B cell (primary cell): ENCODE measurements around the gene CISD2. TPM values are rescaled to one million over a fixed set of nuclear protein-coding genes. Genes with fewer than 3 reads are reported as not detected.
"Not testable (repeated sequence)": the region's sequence is repeated elsewhere in the genome, so short reads cannot be mapped to it uniquely, and the experiment has no call there.

Source experiments
- ATAC-seq: fragments of 200-7000 bp; cut with Tn5 transposase; one replicate; pipeline ENCODE4 v1.10.0; 2021; ENCODE audit warnings: low read depth, mild to moderate bottlenecking, moderate number of reproducible peaks, moderate library complexity
- CTCF ChIA-PET: fragments of 350-600 bp; sonication (Branson Sonifier 250); formaldehyde crosslinking; loops from one replicate; lab custom pipeline; 2021; ENCODE audit warnings: antibody characterized with exemption, inconsistent platforms; lab: Charles Lee
- POLR2A ChIA-PET: fragments of 350-600 bp; sonication (Branson Sonifier 250); formaldehyde crosslinking; loops from one replicate; lab custom pipeline; 2021; ENCODE audit warnings: antibody characterized with exemption; lab: Charles Lee
- DNase-seq: peaks from one replicate; pipeline ENCODE4 v3.0.0; 2013
- H2AFZ ChIP-seq: 2 replicates; pipeline ENCODE4 v1.6.1; 2012; ENCODE audit warnings: mild to moderate bottlenecking, low read depth, low read length; ENCODE audit not compliant: insufficient read depth, poor library complexity, severe bottlenecking
- H3K27ac ChIP-seq, 2 donors: 1 replicate in 1 of 2; 2 replicates in 1 of 2; pipeline ENCODE4 v1.5.1; 2012 to 2013; ENCODE audit warnings: low read length in 2 of 2, mild to moderate bottlenecking in 2 of 2, moderate library complexity in 1 of 2
- H3K27me3 ChIP-seq, 4 experiments: fragments of 200-600 bp in 1 of 4; sonication (generic) in 1 of 4; replicated peaks in 1 of 4; 1 replicate in 2 of 4; 2 replicates in 2 of 4; pipeline versions ENCODE4 v1.6.1 to v1.7.0; 2013 to 2016; ENCODE audit warnings: low read length in 3 of 4, mild to moderate bottlenecking in 2 of 4, mixed read lengths in 1 of 4, moderate library complexity in 1 of 4; ENCODE audit not compliant: insufficient read depth in 4 of 4, control insufficient read depth in 3 of 4; ENCODE audit errors: control extremely low read depth in 1 of 4
- H3K36me3 ChIP-seq, 2 experiments: replicated peaks in 1 of 2; 1 replicate in 1 of 2; 2 replicates in 1 of 2; pipeline versions ENCODE4 v1.6.1 to v1.7.1; 2013; ENCODE audit warnings: low read length in 1 of 2; ENCODE audit not compliant: insufficient read depth in 2 of 2, control insufficient read depth in 1 of 2; ENCODE audit errors: control extremely low read depth in 1 of 2, extremely low read depth in 1 of 2
- H3K4me1 ChIP-seq, 2 donors: fragments of 200-600 bp in 1 of 2; sonication (generic) in 1 of 2; 1 replicate in 1 of 2; 2 replicates in 1 of 2; pipeline versions ENCODE4 v1.5.1 to v1.6.1; 2013 to 2017; ENCODE audit warnings: low read length in 2 of 2; ENCODE audit not compliant: control insufficient read depth in 2 of 2, insufficient read depth in 2 of 2
- H3K4me2 ChIP-seq: replicated peaks from 2 replicates; pipeline ENCODE3; 2012; ENCODE audit warnings: mild to moderate bottlenecking, low read depth, low read length; ENCODE audit not compliant: poor library complexity, severe bottlenecking
- H3K4me3 ChIP-seq, 5 experiments: fragments of 200-600 bp in 1 of 5; sonication (generic) in 1 of 5; 1 replicate in 3 of 5; 2 replicates in 2 of 5; pipeline versions ENCODE4 v1.5.1 to v1.7.0; 2011 to 2016; ENCODE audit warnings: low read length in 4 of 5, mild to moderate bottlenecking in 4 of 5, low read depth in 2 of 5, control low read depth in 1 of 5, moderate library complexity in 1 of 5; ENCODE audit not compliant: insufficient read depth in 1 of 5; ENCODE audit errors: control extremely low read depth in 1 of 5, extremely low read depth in 1 of 5
- H3K79me2 ChIP-seq: fragments of 200-600 bp; sonication (generic); one replicate; pipeline ENCODE4 v1.6.0; 2016; ENCODE audit warnings: low read length; ENCODE audit not compliant: control insufficient read depth, insufficient read depth
- H3K9ac ChIP-seq: fragments of 200-600 bp; sonication (generic); 2 replicates; pipeline ENCODE4 v1.6.1; 2017; ENCODE audit warnings: mild to moderate bottlenecking, low read length, moderate library complexity
- H3K9me3 ChIP-seq, 3 donors: one replicate each; pipeline versions ENCODE4 v1.6.1 to v1.7.1; 2013; ENCODE audit warnings: low read length in 2 of 3; ENCODE audit not compliant: control insufficient read depth in 2 of 3, insufficient read depth in 1 of 3; ENCODE audit errors: control extremely low read depth in 1 of 3
- H4K20me1 ChIP-seq: 2 replicates; pipeline ENCODE4 v1.6.0; 2012; ENCODE audit warnings: mild to moderate bottlenecking, low read length; ENCODE audit not compliant: insufficient read depth, control insufficient read depth, poor library complexity, severe bottlenecking
- H3K27ac Mint-ChIP-seq: one replicate; pipeline ENCODE4 v1.8.0; 2021; ENCODE audit warnings: mixed read lengths
- H3K27me3 Mint-ChIP-seq: one replicate; pipeline ENCODE4 v1.8.0; 2021; ENCODE audit warnings: mixed read lengths
- H3K4me1 Mint-ChIP-seq: one replicate; pipeline ENCODE4 v1.8.0; 2021; ENCODE audit warnings: mixed read lengths
- H3K4me3 Mint-ChIP-seq: one replicate; pipeline ENCODE4 v1.8.0; 2021; ENCODE audit warnings: mixed read lengths
- H3K9me3 Mint-ChIP-seq: one replicate; pipeline ENCODE4 v1.8.0; 2022; ENCODE audit warnings: mixed read lengths; ENCODE audit not compliant: insufficient read depth
- CTCF ChIP-seq: fragments of 200-600 bp; IDR thresholded peaks from one replicate; pipeline ENCODE4 v1.8.0; 2022; ENCODE audit warnings: antibody characterized with exemption, mild to moderate bottlenecking
- EZH2 ChIP-seq: IDR thresholded peaks from 2 replicates; pipeline ENCODE4 v1.6.1; 2012; ENCODE audit warnings: borderline replicate concordance, low read depth, mild to moderate bottlenecking, moderate library complexity, low read length; ENCODE audit not compliant: insufficient read depth, poor library complexity, severe bottlenecking
- WGBS: methylation state at CpG from one replicate; pipeline ENCODE4 v1.1.5; 2013; ENCODE audit warnings: missing lambda C conversion rate; ENCODE audit not compliant: insufficient coverage; 5-methylcytosine and 5-hydroxymethylcytosine counted together
- intact Hi-C: fragments of 100-400 bp; cut with micrococcal nuclease; formaldehyde crosslinking; loops from one replicate; pipeline ENCODE4 v1.10.0; 2022
- polyA plus RNA-seq: library from polyadenylated mRNA; depleted of rRNA; stranded (reverse); fragments of >200 nt; gene quantifications from 2 replicates; pipeline ENCODE4 v1.2.3, GENCODE V29; 2012
- total RNA-seq, 2 donors: library from RNA; stranded (reverse); fragments of 120-200 nt in 1 of 2; gene quantifications; 1 replicate in 1 of 2; 2 replicates in 1 of 2; pipeline versions ENCODE4 v1.2.3 to v1.2.4, GENCODE V29; 2013 to 2022

The CISD2 gene
- total and polyA plus RNA-seq, 2 donors (not counting 1 experiment from before 2014, with no cell fraction given): 5.0 to 16.0 TPM

GRCh38 chr4:102918859-102919258 is 50.1 kb downstream of the CISD2 start:
- H3K4me2 ChIP-seq: no peak overlapping the region
- no peak overlapping the region for H3K27ac Mint-ChIP-seq
- ChIA-PET POLR2A (no interaction called here), CTCF (no interaction called here)
- no peaks in the 10 kb centered on the region for H3K4me1 ChIP-seq
- H3K9me3 ChIP-seq: peaks cover 0 to 13% (median 10%) of the 10 kb centered on the region in 3 donors
- 97% methylated on average over 3 of the region's 3 CpGs for WGBS
- H3K27me3 Mint-ChIP-seq: no peaks in the 10 kb centered on the region
- H3K27ac ChIP-seq: no peak overlapping the region
- H3K4me1 Mint-ChIP-seq: no peaks in the 10 kb centered on the region
- peaks cover 21% of the 10 kb centered on the region for H3K9me3 Mint-ChIP-seq
- ATAC-seq: no peak
- H3K79me2 ChIP-seq: no peaks in the 10 kb centered on the region
- H2AFZ ChIP-seq: no peak overlapping the region
- no peak overlapping the region for H3K4me3 Mint-ChIP-seq
- H4K20me1 ChIP-seq: no peaks in the 10 kb centered on the region
- DNase-seq: no peak
- H3K4me3 ChIP-seq: no peak overlapping the region
- intact Hi-C loops: no loop called here
- H3K36me3 ChIP-seq: no peaks in the 10 kb centered on the region
- H3K9ac ChIP-seq: no peak overlapping the region
- H3K27me3 ChIP-seq: no peaks in the 10 kb centered on the region
- no peak for TF ChIP-seq CTCF
- no peak for TF ChIP-seq EZH2

DNA sequence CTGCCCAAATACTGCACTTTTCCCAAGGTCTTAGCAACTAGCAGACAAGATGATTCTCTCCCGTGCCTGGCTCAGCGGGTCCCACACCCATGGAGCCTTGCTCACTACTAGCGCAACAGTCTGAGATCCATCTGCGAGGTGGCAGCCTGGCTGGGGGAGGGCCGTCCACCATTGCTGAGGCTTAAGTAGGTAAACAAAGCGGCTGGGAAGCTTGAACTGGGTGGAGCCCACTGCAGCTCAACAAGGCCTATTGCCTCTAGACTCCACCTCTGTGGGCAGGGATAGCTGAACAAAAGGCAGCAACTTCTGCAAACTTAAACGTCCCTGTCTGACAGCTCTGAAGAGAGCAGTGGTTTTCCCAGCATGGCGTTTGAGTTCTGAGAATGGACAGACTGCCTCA is 50.9 kb downstream of the CISD2 start:
- H3K4me3 ChIP-seq, H3K27me3 Mint-ChIP-seq, H3K27ac Mint-ChIP-seq, H3K9me3 ChIP-seq, CTCF ChIA-PET, H3K4me1 ChIP-seq, H3K27ac ChIP-seq, H3K4me3 Mint-ChIP-seq, H3K9ac ChIP-seq, DNase-seq, H4K20me1 ChIP-seq, H3K4me2 ChIP-seq, H3K27me3 ChIP-seq, POLR2A ChIA-PET, ATAC-seq, H3K4me1 Mint-ChIP-seq, H3K79me2 ChIP-seq, H3K36me3 ChIP-seq, H2AFZ ChIP-seq, intact Hi-C loops: not testable (repeated sequence)
- peaks cover 15% of the 10 kb centered on the region for H3K9me3 Mint-ChIP-seq
- WGBS: 95% methylated on average over 8 of the region's 8 CpGs
